ENCODE results near the gene TAS2R39.

Gene TAS2R39

GRCh38 chr7:143188994-143189393, 5.8 kb downstream of the TAS2R39 start:
- H3K4me3 ChIP-seq (ENCODE audit: low read depth, low read length): no peak overlapping the region
- no peak for TF ChIP-seq POLR2A (IDR thresholded peaks at IDR 0.05; ENCODE audit: extremely low read depth, insufficient read length)
- no peak for TF ChIP-seq CTCF (IDR thresholded peaks at IDR 0.05; ENCODE audit: low read depth, low read length)
- no peak for TF ChIP-seq MAX (IDR thresholded peaks at IDR 0.05; ENCODE audit: low read depth, low read length)
- no peak for TF ChIP-seq MYC (IDR thresholded peaks at IDR 0.05; ENCODE audit: low read depth, low read length)
- no peak for DNase-seq (ENCODE audit: low read depth)

GRCh38 chr7:143193880-143194279, 10.7 kb downstream of the TAS2R39 start:
- no peak for DNase-seq (ENCODE audit: low read depth)
- TF ChIP-seq MYC (IDR thresholded peaks at IDR 0.05; ENCODE audit: low read depth, low read length) (no peak), POLR2A (IDR thresholded peaks at IDR 0.05; ENCODE audit: extremely low read depth, insufficient read length) (no peak), MAX (IDR thresholded peaks at IDR 0.05; ENCODE audit: low read depth, low read length) (no peak), CTCF (IDR thresholded peaks at IDR 0.05; ENCODE audit: low read depth, low read length) (no peak)
- no peak overlapping the region for H3K4me3 ChIP-seq (ENCODE audit: low read depth, low read length)

GRCh38 chr7:143199040-143199439, 15.8 kb downstream of the TAS2R39 start:
- TF ChIP-seq CTCF (IDR thresholded peaks at IDR 0.05; ENCODE audit: low read depth, low read length) (no peak), POLR2A (IDR thresholded peaks at IDR 0.05; ENCODE audit: extremely low read depth, insufficient read length) (no peak), MYC (IDR thresholded peaks at IDR 0.05; ENCODE audit: low read depth, low read length) (no peak), MAX (IDR thresholded peaks at IDR 0.05; ENCODE audit: low read depth, low read length) (no peak)

GRCh38 chr7:143202161-143202560, 18.9 kb downstream of the TAS2R39 start:
- no peak for DNase-seq (ENCODE audit: low read depth)
- H3K4me3 ChIP-seq (ENCODE audit: low read depth, low read length): no peak overlapping the region
- no peak for TF ChIP-seq MAX (IDR thresholded peaks at IDR 0.05; ENCODE audit: low read depth, low read length)
- no peak for TF ChIP-seq MYC (IDR thresholded peaks at IDR 0.05; ENCODE audit: low read depth, low read length)
- no peak for TF ChIP-seq CTCF (IDR thresholded peaks at IDR 0.05; ENCODE audit: low read depth, low read length)

More at GRCh38 chr7:143199040-143199439, 15.8 kb downstream of the TAS2R39 start:
- DNase-seq (ENCODE audit: low read depth): no peak
- H3K4me3 ChIP-seq (ENCODE audit: low read depth, low read length): no peak overlapping the region

- H3K4me3 ChIP-seq (ENCODE audit: low read depth, low read length): no peak overlapping the region
- DNase-seq (ENCODE audit: low read depth): no peak
- TF ChIP-seq CTCF (IDR thresholded peaks at IDR 0.05; ENCODE audit: low read depth, low read length) (no peak), POLR2A (IDR thresholded peaks at IDR 0.05; ENCODE audit: extremely low read depth, insufficient read length) (no peak), MAX (IDR thresholded peaks at IDR 0.05; ENCODE audit: low read depth, low read length) (no peak), MYC (IDR thresholded peaks at IDR 0.05; ENCODE audit: low read depth, low read length) (no peak)
Observed at GRCh38 chr7:143203386-143203785, 20.2 kb downstream of the TAS2R39 start.

Data from NB4 (cell line).